ENCODE data around the gene OR5AU1.

GRCh38 chr14:21168055-21168454, 12.2 kb upstream of the OR5AU1 start:
- TF ChIP-seq EZH2phosphoT487 (IDR thresholded peaks at IDR 0.05; ENCODE audit: low read depth, severe bottlenecking, unreplicated experiment) (no peak), CTCF (IDR thresholded peaks at IDR 0.05; ENCODE audit: poor library complexity) (no peak), EZH2 (IDR thresholded peaks at IDR 0.05; ENCODE audit: borderline replicate concordance) (no peak)

Data from hepatocyte (in vitro differentiated cells).